HepG2 (cell line): ENCODE results near the gene CGB3. TPM values are rescaled to one million over a fixed set of nuclear protein-coding genes. Genes with fewer than 3 reads are reported as not detected.

Source experiments
- ADNP ChIP-seq: sonication (generic); formaldehyde crosslinking; IDR thresholded peaks from 2 replicates; pipeline ENCODE4 v1.4.0; 2020; ENCODE audit warnings: missing genetic modification reagents
- ARID4A ChIP-seq: sonication (generic); formaldehyde crosslinking; IDR thresholded peaks from 2 replicates; pipeline ENCODE4 v1.5.0; 2020; ENCODE audit warnings: mild to moderate bottlenecking, missing genetic modification reagents, borderline replicate concordance
- BORCS8-MEF2B ChIP-seq: sonication (generic); formaldehyde crosslinking; IDR thresholded peaks from 2 replicates; pipeline ENCODE4 v1.8.0; 2022; ENCODE audit warnings: mild to moderate bottlenecking, missing genetic modification reagents
- GABPB1 ChIP-seq: IDR thresholded peaks from 2 replicates; pipeline ENCODE4 v1.6.1; 2016; ENCODE audit warnings: mild to moderate bottlenecking, missing genetic modification reagents, moderate library complexity, missing compliant biosample characterization
- HOXA3 ChIP-seq: sonication (generic); formaldehyde crosslinking; IDR thresholded peaks from 2 replicates; pipeline ENCODE4 v1.5.0; 2020; ENCODE audit warnings: missing genetic modification reagents
- KDM6A ChIP-seq: IDR thresholded peaks from 2 replicates; pipeline ENCODE4 v1.6.1; 2016; ENCODE audit warnings: low read depth
- THAP11 ChIP-seq: IDR thresholded peaks from 2 replicates; pipeline ENCODE4 v1.6.1; 2016; ENCODE audit warnings: missing biosample characterization, missing genetic modification reagents
- ZFP36L1 ChIP-seq: sonication (generic); formaldehyde crosslinking; IDR thresholded peaks from 2 replicates; pipeline ENCODE4 v1.8.0; 2022; ENCODE audit warnings: mild to moderate bottlenecking, missing genetic modification reagents, moderate library complexity
- ZFP41 ChIP-seq: sonication (generic); formaldehyde crosslinking; IDR thresholded peaks from 2 replicates; pipeline ENCODE4 v1.4.0; 2020; ENCODE audit warnings: mild to moderate bottlenecking, missing genetic modification reagents, borderline replicate concordance
- ZMAT3 ChIP-seq: sonication (generic); formaldehyde crosslinking; conservative IDR thresholded peaks from 2 replicates; pipeline ENCODE4 v1.7.0; 2021; ENCODE audit warnings: missing genetic modification reagents
- ZNF143 ChIP-seq: sonication (generic); formaldehyde crosslinking; IDR thresholded peaks from 2 replicates; pipeline ENCODE4 v1.4.0; 2020; ENCODE audit warnings: missing genetic modification reagents
- ZNF280B ChIP-seq: sonication (generic); formaldehyde crosslinking; IDR thresholded peaks from 2 replicates; pipeline ENCODE4 v1.5.0; 2020; ENCODE audit warnings: missing genetic modification reagents, mild to moderate bottlenecking, borderline replicate concordance
- ZNF34 ChIP-seq: sonication (generic); formaldehyde crosslinking; IDR thresholded peaks from 2 replicates; pipeline ENCODE4 v1.4.0; 2020; ENCODE audit warnings: mild to moderate bottlenecking, missing genetic modification reagents, borderline replicate concordance
- polyA plus RNA-seq, 8 experiments: library from polyadenylated mRNA; depleted of rRNA in 3 of 8; stranded (reverse) in 7 of 8; unstranded in 1 of 8; fragments of >200 nt; fragmentation: Illumina TruSeq in 4 of 8; extraction: Trizol in 4 of 8; gene quantifications; 2 replicates each; pipeline versions ENCODE4 v1.2.1 to v1.2.3, GENCODE V29; 2011 to 2016; ENCODE audit warnings: low read depth in 4 of 8, missing spikeins in 1 of 8, mixed read lengths in 1 of 8; ENCODE audit not compliant: insufficient read depth in 1 of 8
- total RNA-seq, 5 experiments: library from RNA; depleted of rRNA; stranded (reverse); fragments of >200 nt; fragmentation: Illumina TruSeq; extraction: Trizol; gene quantifications; 2 replicates each; pipeline ENCODE4 v1.2.3, GENCODE V29; 2016; ENCODE audit warnings: low read depth in 1 of 5
- TF ChIP-seq, protein P1 (sequence below): sonication (generic); formaldehyde crosslinking; IDR thresholded peaks from 2 replicates; pipeline ENCODE4 v1.4.0; 2020; ENCODE audit warnings: missing genetic modification reagents
- TF ChIP-seq, protein P2 (sequence below): sonication (generic); formaldehyde crosslinking; IDR thresholded peaks from 2 replicates; pipeline ENCODE4 v1.8.0; 2022; ENCODE audit warnings: mild to moderate bottlenecking, missing genetic modification reagents, moderate library complexity
- TF ChIP-seq, protein P3 (sequence below): sonication (generic); formaldehyde crosslinking; IDR thresholded peaks from 2 replicates; pipeline ENCODE4 v1.9.0; 2021; ENCODE audit warnings: missing genetic modification reagents, mild to moderate bottlenecking, borderline replicate concordance
- TF ChIP-seq, protein P4 (sequence below): sonication (generic); formaldehyde crosslinking; IDR thresholded peaks from 2 replicates; pipeline ENCODE4 v1.4.0; 2020; ENCODE audit warnings: mild to moderate bottlenecking, missing genetic modification reagents

The CGB3 gene
- total and polyA plus RNA-seq, 2 of the 13 experiments (the other 11 are each of a cell fraction or from before 2014, with no cell fraction given): not detected

- TF ChIP-seq ARID4A (no peak), ZNF34 (CRISPR knock-in tag) (no peak), ADNP (CRISPR knock-in tag) (no peak), GABPB1 (CRISPR knock-in tag) (peak; percentile 63), THAP11 (CRISPR knock-in tag) (peak; percentile 97), ZFP41 (CRISPR knock-in tag) (no peak), BORCS8-MEF2B (CRISPR knock-in tag) (no peak), ZFP36L1 (CRISPR knock-in tag) (no peak), HOXA3 (CRISPR knock-in tag) (peak; percentile 39; the same call in 1 of the 2 replicates), ZNF280B (CRISPR knock-in tag) (no peak), ZMAT3 (CRISPR knock-in tag) (no peak), ZNF143 (CRISPR knock-in tag) (peak; percentile 91), KDM6A (CRISPR knock-in tag) (no peak)
- TF ChIP-seq, protein P1, sequence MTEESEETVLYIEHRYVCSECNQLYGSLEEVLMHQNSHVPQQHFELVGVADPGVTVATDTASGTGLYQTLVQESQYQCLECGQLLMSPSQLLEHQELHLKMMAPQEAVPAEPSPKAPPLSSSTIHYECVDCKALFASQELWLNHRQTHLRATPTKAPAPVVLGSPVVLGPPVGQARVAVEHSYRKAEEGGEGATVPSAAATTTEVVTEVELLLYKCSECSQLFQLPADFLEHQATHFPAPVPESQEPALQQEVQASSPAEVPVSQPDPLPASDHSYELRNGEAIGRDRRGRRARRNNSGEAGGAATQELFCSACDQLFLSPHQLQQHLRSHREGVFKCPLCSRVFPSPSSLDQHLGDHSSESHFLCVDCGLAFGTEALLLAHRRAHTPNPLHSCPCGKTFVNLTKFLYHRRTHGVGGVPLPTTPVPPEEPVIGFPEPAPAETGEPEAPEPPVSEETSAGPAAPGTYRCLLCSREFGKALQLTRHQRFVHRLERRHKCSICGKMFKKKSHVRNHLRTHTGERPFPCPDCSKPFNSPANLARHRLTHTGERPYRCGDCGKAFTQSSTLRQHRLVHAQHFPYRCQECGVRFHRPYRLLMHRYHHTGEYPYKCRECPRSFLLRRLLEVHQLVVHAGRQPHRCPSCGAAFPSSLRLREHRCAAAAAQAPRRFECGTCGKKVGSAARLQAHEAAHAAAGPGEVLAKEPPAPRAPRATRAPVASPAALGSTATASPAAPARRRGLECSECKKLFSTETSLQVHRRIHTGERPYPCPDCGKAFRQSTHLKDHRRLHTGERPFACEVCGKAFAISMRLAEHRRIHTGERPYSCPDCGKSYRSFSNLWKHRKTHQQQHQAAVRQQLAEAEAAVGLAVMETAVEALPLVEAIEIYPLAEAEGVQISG (CRISPR knock-in tag): peak; percentile 64
- TF ChIP-seq, protein P2, sequence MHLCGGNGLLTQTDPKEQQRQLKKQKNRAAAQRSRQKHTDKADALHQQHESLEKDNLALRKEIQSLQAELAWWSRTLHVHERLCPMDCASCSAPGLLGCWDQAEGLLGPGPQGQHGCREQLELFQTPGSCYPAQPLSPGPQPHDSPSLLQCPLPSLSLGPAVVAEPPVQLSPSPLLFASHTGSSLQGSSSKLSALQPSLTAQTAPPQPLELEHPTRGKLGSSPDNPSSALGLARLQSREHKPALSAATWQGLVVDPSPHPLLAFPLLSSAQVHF (CRISPR knock-in tag): no peak
- TF ChIP-seq, protein P3, sequence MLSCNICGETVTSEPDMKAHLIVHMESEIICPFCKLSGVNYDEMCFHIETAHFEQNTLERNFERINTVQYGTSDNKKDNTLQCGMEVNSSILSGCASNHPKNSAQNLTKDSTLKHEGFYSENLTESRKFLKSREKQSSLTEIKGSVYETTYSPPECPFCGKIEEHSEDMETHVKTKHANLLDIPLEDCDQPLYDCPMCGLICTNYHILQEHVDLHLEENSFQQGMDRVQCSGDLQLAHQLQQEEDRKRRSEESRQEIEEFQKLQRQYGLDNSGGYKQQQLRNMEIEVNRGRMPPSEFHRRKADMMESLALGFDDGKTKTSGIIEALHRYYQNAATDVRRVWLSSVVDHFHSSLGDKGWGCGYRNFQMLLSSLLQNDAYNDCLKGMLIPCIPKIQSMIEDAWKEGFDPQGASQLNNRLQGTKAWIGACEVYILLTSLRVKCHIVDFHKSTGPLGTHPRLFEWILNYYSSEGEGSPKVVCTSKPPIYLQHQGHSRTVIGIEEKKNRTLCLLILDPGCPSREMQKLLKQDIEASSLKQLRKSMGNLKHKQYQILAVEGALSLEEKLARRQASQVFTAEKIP: no peak
- TF ChIP-seq, protein P4, sequence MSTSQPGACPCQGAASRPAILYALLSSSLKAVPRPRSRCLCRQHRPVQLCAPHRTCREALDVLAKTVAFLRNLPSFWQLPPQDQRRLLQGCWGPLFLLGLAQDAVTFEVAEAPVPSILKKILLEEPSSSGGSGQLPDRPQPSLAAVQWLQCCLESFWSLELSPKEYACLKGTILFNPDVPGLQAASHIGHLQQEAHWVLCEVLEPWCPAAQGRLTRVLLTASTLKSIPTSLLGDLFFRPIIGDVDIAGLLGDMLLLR (CRISPR knock-in tag): no peak
These were observed 47.9 kb downstream of the CGB3 start (continued) for GRCh38 chr19:48975947-48976847.
